Activated T-helper 1 cell treated with anti-CD3 and anti-CD28 coated beads, Interleukin-12 subunit alpha, Interleukin-12 subunit beta, Interleukin-2, Interleukin-4 antibody, amounts not matched to agents 30 ng/mL and 10 ng/mL and 1 ng/mL, durations not matched to agents 14 hours and 24 hours and 36 hours (primary cell): Measurements from ENCODE around the gene NOXRED1. TPM values are rescaled to one million over a fixed set of nuclear protein-coding genes. Genes with fewer than 3 reads are reported as not detected.
"Not testable (repeated sequence)": the region's sequence is repeated elsewhere in the genome, so short reads cannot be mapped to it uniquely, and the experiment has no call there.

Experiments
- DNase-seq: peaks from one replicate; pipeline ENCODE4 v3.0.0; 2021; ENCODE audit warnings: low spot score
- H3K27ac Mint-ChIP-seq: one replicate; pipeline ENCODE4 v1.8.0; 2021; ENCODE audit warnings: mild to moderate bottlenecking, mixed read lengths
- H3K27me3 Mint-ChIP-seq: one replicate; pipeline ENCODE4 v1.8.0; 2022; ENCODE audit warnings: mild to moderate bottlenecking, moderate library complexity, mixed read lengths; ENCODE audit not compliant: insufficient read depth
- H3K36me3 Mint-ChIP-seq: one replicate; pipeline ENCODE4 v1.8.0; 2021; ENCODE audit warnings: low read depth, mixed read lengths
- H3K4me1 Mint-ChIP-seq: one replicate; pipeline ENCODE4 v1.8.0; 2021; ENCODE audit warnings: low read depth, mixed read lengths
- H3K4me3 Mint-ChIP-seq: one replicate; pipeline ENCODE4 v1.8.0; 2021; ENCODE audit warnings: mild to moderate bottlenecking, moderate library complexity, mixed read lengths
- H3K9me3 Mint-ChIP-seq: one replicate; pipeline ENCODE4 v1.8.0; 2021; ENCODE audit warnings: mixed read lengths
- intact Hi-C: fragments of 100-400 bp; cut with micrococcal nuclease; formaldehyde crosslinking; loops from one replicate; pipeline ENCODE4 v1.15.1; 2024
- total RNA-seq: library from RNA; stranded (reverse); gene quantifications from 2 replicates; pipeline ENCODE4 v1.2.3, GENCODE V29; 2022

NOXRED1 gene
- total RNA-seq, 1 donor from 2014 or later, result 0.18 TPM

DNA sequence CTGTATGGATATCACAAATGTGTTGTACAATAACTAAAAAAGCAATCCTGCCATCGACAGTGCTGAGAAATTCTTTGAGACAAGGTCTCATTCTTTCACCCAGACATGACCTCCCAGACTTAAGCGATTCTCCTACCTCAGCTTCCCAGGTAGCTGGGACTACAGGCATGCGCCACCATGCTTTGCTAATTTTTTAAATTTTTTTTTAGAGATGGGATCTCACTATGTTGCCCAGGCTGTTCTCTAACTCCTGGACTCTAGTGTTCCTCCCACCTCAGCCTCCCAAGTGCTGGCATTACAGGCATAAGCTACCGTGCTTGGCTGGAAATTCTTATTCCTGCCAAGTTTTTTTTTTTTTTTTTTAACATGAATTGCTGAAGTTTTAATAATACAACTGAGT is 16.5 kb upstream of the NOXRED1 start:
- Mint-ChIP-seq H3K9me3 (no peaks in the 10 kb centered on the region), H3K27ac (no peak overlapping the region), H3K27me3 (no peaks in the 10 kb centered on the region), H3K4me1 (no peaks in the 10 kb centered on the region), H3K36me3 (peaks cover 24% of the 10 kb centered on the region), H3K4me3 (no peak overlapping the region)
- no peak for DNase-seq
- intact Hi-C loops, result no loop called here

DNA sequence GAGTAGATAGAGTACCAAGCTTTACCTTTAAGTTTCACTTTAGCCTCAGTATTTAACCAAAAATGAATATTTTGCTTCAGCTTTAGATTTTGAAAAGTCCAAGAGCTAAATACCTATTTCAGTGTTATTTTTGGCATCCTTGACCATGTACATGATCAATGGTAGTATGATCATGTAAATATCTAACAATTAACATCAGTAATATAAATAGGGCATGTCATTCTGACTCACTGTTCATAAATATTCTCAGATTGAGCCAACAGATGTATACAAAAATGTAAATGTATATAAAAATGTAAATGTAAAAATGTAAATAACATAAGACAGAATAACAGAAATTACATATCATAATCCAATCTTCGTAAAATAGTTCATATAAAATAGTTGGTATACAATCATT is 15.3 kb upstream of the NOXRED1 start:
- Mint-ChIP-seq H3K36me3 (peaks cover 27% of the 10 kb centered on the region), H3K27ac (no peak overlapping the region), H3K27me3 (no peaks in the 10 kb centered on the region), H3K9me3 (no peaks in the 10 kb centered on the region), H3K4me1 (no peaks in the 10 kb centered on the region), H3K4me3 (no peak overlapping the region)
- intact Hi-C loops, result no loop called here
- DNase-seq, result no peak

DNA sequence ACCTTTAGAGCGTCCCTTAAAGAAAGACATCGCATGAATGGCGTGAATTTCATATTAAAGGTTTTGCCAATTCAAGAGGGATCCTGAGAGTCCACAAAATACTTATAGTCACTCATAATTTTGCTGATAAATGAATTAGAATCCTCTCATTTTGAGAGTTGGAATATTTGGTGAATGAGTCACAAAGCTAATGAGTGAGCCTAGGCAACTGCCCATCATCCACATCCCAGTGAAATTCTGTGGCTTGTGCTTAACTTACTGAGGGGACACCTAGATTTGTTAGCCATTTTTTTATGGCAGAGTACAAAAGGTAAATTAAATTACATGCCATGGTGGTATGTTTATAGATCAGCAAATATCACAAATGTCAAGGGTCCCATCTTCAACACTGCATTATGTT is 12.7 kb upstream of the NOXRED1 start:
- intact Hi-C loops, result no loop called here
- no peak overlapping the region for H3K27ac Mint-ChIP-seq
- no peaks in the 10 kb centered on the region for H3K27me3 Mint-ChIP-seq
- H3K4me3 Mint-ChIP-seq, result no peak overlapping the region
- no peak for DNase-seq
- peaks cover 24% of the 10 kb centered on the region for H3K36me3 Mint-ChIP-seq
- H3K4me1 Mint-ChIP-seq, result no peaks in the 10 kb centered on the region
- no peaks in the 10 kb centered on the region for H3K9me3 Mint-ChIP-seq

DNA sequence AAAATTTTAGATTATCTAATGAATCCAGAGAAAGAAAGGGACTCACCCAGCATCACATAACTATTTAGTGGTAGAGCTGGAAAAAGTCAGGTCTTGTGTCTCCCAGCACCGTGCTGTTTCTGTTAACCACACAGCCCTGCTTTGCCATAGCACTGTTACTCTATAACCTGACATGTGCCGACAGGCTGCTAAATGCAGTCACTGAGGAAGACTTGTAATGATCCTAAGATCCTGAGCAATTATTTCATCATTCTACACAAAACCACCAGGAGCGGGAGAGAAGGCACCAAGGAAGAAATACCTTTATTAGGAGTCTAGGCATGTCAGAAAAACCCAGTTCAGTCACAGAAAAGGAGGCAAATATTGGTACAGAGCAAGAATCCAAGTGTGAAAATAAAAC is 3.1 kb upstream of the NOXRED1 start:
- no peak for DNase-seq
- intact Hi-C loops, result no loop called here
- no peaks in the 10 kb centered on the region for H3K27me3 Mint-ChIP-seq
- no peak overlapping the region for H3K27ac Mint-ChIP-seq
- H3K4me1 Mint-ChIP-seq, result no peaks in the 10 kb centered on the region
- H3K9me3 Mint-ChIP-seq, result no peaks in the 10 kb centered on the region
- H3K4me3 Mint-ChIP-seq, result no peak overlapping the region
- H3K36me3 Mint-ChIP-seq, result peaks cover 42% of the 10 kb centered on the region

DNA sequence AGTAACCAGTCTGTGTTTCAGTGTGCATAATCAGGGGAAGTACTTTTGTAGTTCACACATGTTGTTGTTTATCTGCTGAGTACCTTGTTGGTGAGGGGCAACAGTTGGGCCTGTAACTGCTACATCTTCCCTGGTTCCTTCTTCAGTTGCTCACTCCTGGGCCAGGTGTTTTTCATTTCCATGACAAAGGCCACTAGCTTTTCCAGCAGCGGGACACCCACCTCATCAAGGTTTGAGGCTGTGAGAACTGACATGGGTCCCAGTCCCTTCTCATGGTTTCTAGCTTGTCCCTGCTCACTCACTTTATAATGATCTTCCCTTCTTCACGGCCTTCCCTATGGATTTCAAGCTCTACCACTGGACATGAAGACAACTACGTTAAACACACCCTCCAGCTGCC is 1.5 kb upstream of the NOXRED1 start:
- DNase-seq, result no peak
- Mint-ChIP-seq H3K9me3 (peaks cover 3% of the 10 kb centered on the region), H3K27ac (no peak overlapping the region), H3K4me3 (no peak overlapping the region), H3K36me3 (peaks cover 47% of the 10 kb centered on the region), H3K4me1 (no peaks in the 10 kb centered on the region), H3K27me3 (no peaks in the 10 kb centered on the region)
- intact Hi-C loops, result no loop called here

DNA sequence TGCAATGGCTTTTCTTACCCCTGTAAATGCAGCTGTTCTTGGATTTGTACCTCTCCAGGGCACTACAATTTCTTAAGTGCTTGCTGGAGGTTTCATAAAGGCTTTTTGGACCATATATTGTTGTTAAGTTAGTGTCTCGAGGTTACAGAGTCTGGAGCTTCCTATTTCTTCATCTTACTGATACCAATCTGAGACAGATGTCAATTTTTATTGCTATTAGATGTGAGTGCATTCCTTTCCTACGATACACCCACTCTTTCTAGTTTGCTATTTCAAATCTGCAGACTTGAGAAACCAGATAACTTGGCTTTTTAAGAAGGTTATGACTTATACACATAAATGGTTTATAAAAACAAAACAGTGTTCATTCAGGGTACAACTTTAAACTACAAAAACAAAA is 2.1 kb downstream of the NOXRED1 start:
- H3K27me3 Mint-ChIP-seq, result no peaks in the 10 kb centered on the region
- H3K36me3 Mint-ChIP-seq, result peaks cover 28% of the 10 kb centered on the region
- H3K9me3 Mint-ChIP-seq, result peaks cover 11% of the 10 kb centered on the region
- no peak for DNase-seq
- H3K27ac Mint-ChIP-seq, result no peak overlapping the region
- H3K4me1 Mint-ChIP-seq, result no peaks in the 10 kb centered on the region
- intact Hi-C loops, result no loop called here
- no peak overlapping the region for H3K4me3 Mint-ChIP-seq

DNA sequence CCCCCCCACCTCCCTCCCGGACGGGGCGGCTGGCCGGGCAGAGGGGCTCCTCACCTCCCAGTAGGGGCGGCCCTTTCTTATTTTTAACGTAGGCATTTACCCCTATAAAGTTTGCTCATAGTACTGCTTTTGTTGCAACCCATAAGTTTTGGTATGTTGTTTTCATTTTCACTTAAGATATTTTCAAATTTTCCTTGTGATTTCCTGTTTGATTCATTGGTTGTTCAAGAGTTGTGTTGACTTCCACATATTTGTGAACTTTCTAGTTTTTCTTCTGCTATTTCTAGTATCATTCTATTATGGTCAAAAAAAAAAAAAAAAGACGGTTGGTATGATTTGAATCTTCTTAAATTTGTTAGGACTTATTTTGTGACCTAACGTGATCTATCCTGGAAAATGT is 6.5 kb downstream of the NOXRED1 start:
- H3K4me3 Mint-ChIP-seq, result no peak overlapping the region
- H3K9me3 Mint-ChIP-seq, result peaks cover 11% of the 10 kb centered on the region
- intact Hi-C loops, result no loop called here
- peaks cover 13% of the 10 kb centered on the region for H3K36me3 Mint-ChIP-seq
- H3K27me3 Mint-ChIP-seq, result no peaks in the 10 kb centered on the region
- no peak for DNase-seq
- no peak overlapping the region for H3K27ac Mint-ChIP-seq
- H3K4me1 Mint-ChIP-seq, result no peaks in the 10 kb centered on the region

DNA sequence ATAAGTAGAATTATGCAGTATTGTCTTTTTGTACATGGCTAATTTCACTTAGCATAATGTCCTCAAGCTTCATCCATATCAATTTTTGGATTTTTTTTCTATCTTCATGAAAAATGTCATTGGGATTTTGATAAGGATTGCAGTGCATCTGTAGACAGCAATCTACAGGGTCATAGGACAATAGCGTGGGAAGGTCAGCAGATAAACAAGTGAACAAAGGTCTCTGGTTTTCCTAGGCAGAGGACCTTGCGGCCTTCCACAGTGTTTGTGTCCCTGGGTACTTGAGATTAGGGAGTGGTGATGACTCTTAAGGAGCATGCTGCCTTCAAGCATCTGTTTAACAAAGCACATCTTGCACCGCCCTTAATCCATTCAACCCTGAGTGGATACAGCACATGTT is 7.2 kb downstream of the NOXRED1 start:
- H3K4me1 Mint-ChIP-seq, DNase-seq, H3K27me3 Mint-ChIP-seq, intact Hi-C loops, H3K27ac Mint-ChIP-seq, H3K4me3 Mint-ChIP-seq, H3K36me3 Mint-ChIP-seq: not testable (repeated sequence)
- H3K9me3 Mint-ChIP-seq, result peaks cover 11% of the 10 kb centered on the region

DNA sequence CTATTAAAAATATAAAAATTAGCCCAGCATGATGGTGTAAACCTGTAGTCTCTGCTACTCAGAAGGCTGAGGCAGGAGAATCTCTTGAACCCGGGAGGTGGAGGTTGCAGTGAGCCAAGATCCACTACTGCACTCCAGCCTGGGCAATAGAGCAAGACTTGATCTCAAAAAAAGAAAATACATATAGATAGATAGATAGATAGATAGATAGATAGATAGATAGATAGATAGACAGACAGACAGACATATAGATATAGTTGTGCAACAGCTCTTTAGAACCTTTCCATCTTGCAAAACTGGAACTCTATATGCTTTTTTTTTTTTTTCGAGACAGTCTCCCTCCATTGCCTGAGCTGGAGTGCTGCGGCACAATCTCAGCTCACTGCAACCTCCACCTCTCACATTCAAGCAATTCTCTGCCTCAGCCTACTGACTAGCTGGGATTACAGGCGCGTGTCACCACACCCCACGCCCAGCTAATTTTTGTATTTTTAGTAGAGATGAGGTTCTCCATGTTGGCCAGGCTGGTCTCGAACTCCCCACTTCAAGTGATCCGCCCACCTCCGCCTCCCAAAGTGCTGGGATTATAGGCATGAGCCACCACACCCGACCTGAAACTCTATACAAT is 7.8 kb downstream of the NOXRED1 start:
- DNase-seq, H3K27ac Mint-ChIP-seq, H3K4me1 Mint-ChIP-seq, intact Hi-C loops, H3K4me3 Mint-ChIP-seq, H3K36me3 Mint-ChIP-seq, H3K27me3 Mint-ChIP-seq: not testable (repeated sequence)
- H3K9me3 Mint-ChIP-seq, result peaks cover 11% of the 10 kb centered on the region

DNA sequence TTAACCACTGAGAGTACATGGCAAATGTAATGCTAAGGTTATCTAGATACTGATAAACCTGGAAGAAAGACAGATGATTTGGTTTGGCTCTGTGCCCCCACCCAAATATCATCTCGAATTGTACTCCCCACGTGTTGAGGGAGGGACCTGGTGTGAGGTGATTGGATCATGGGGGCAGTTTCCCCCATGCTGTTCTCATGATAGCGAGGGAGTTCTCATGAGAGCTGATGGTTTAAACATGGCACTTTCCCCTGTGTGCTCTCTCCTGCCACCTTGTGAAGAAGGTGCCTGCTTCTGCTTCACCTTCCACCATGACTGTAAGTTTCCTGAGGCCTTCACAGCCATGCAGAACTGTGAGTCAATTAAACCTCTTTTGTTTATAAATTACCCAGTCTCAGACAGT is 14.2 kb downstream of the NOXRED1 start:
- intact Hi-C loops, result no loop called here

DNA sequence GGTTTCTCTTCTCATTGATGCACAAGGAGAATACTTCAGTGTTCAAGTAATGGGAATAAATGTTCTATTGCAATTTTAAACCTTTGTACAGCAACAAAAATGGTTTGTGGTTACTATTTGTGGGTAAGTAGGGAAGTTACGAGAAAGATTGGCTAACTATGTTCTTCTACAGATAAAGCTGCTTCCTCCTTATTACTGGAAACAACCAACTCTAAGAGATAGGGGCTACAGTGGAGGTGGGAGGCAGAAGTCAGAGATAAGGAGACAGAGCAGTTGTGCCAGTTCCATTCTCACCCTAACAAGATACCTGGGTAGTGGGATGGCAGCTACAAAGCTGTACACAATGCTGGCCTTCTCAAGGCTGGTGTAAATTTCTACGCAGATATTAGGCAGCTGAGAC is 16.2 kb downstream of the NOXRED1 start:
- H3K27ac Mint-ChIP-seq, result peak overlapping the region; percentile 20
- H3K4me1 Mint-ChIP-seq, result peaks cover 18% of the 10 kb centered on the region
- no peak overlapping the region for H3K4me3 Mint-ChIP-seq
- intact Hi-C loops, result no loop called here
- no peaks in the 10 kb centered on the region for H3K9me3 Mint-ChIP-seq
- DNase-seq, result no peak
- no peaks in the 10 kb centered on the region for H3K36me3 Mint-ChIP-seq
- H3K27me3 Mint-ChIP-seq, result no peaks in the 10 kb centered on the region

More for the DNA sequence above, 14.2 kb downstream of the NOXRED1 start:
- no peak for DNase-seq
- H3K27ac Mint-ChIP-seq, result no peak overlapping the region
- no peaks in the 10 kb centered on the region for H3K36me3 Mint-ChIP-seq
- H3K9me3 Mint-ChIP-seq, result no peaks in the 10 kb centered on the region
- H3K27me3 Mint-ChIP-seq, result no peaks in the 10 kb centered on the region
- no peak overlapping the region for H3K4me3 Mint-ChIP-seq
- peaks cover 18% of the 10 kb centered on the region for H3K4me1 Mint-ChIP-seq

DNA sequence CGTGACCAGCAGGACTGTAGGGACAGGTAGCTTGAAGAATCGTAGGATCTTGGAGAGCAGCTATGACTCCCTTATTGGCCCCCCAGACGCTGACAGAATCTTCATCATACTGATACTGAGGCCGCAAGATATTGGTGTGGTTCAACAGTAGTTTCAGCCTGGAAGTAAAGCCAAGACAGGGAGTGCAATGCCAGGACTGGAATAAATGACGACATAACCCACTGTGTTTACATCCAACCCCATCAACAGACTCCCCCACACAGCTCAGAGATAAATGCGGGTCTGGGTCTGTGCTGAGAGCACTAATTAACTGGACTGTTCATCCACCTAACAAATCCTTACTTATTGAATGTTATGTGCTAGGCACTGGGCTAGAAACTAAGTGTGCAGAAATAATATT is 16.6 kb downstream of the NOXRED1 start:
- no peak for DNase-seq
- Mint-ChIP-seq H3K27me3 (no peaks in the 10 kb centered on the region), H3K4me3 (no peak overlapping the region), H3K9me3 (no peaks in the 10 kb centered on the region), H3K36me3 (no peaks in the 10 kb centered on the region), H3K4me1 (peaks cover 18% of the 10 kb centered on the region), H3K27ac (peak overlapping the region; percentile 20)
- intact Hi-C loops, result no loop called here

DNA sequence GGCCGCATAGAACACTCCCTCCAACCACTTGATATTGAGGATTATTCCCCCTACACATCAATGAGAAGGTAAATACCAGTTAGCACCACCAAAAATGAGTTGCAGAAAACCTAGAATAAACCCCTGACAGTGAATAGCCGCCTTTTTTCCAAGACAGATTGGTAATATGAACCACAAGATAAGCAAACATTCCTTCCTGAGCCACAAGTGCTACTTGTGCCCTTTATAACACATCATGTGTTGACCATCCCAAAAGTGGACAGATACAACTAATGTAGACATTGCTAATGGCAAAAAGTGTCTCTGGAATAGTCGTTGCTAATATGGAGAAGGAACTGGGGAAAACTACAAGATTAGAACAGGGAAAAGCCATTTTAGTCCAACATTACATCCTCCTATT is 17.2 kb downstream of the NOXRED1 start:
- Mint-ChIP-seq H3K4me1 (peaks cover 18% of the 10 kb centered on the region), H3K27me3 (no peaks in the 10 kb centered on the region), H3K36me3 (no peaks in the 10 kb centered on the region), H3K27ac (no peak overlapping the region), H3K4me3 (no peak overlapping the region), H3K9me3 (no peaks in the 10 kb centered on the region)
- intact Hi-C loops, result no loop called here
- no peak for DNase-seq

DNA sequence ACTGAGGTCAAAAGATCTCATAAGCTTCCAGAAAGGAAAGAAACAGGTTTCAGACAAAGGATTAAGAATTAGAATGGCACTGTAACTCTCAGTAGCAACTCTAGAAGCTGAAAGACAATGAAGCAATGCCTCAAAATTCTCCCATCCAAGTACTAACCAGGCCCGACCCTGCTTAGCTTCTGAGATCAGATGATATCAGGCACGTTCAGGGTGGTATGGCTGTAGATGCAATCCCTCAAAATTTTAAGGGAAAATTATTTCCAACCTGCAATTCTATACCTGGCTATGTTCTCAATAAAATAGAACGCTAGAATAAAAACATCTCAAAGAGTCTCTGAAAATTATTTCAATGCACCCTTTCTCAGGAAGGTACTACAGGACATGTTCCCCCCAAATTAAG is 19.6 kb downstream of the NOXRED1 start:
- H3K36me3 Mint-ChIP-seq, result no peaks in the 10 kb centered on the region
- H3K27ac Mint-ChIP-seq, result no peak overlapping the region
- intact Hi-C loops, result no loop called here
- DNase-seq, result no peak
- peaks cover 18% of the 10 kb centered on the region for H3K4me1 Mint-ChIP-seq
- no peaks in the 10 kb centered on the region for H3K27me3 Mint-ChIP-seq
- no peak overlapping the region for H3K4me3 Mint-ChIP-seq
- no peaks in the 10 kb centered on the region for H3K9me3 Mint-ChIP-seq
